H9 (cell line): Measurements from ENCODE around the gene KCNK16. TPM values are rescaled to one million over a fixed set of nuclear protein-coding genes. Genes with fewer than 3 reads are reported as not detected.

Experiments
- DNase-seq: peaks from one replicate; pipeline ENCODE4 v3.0.0-alpha.2; 2017
- H2AFZ ChIP-seq: one replicate; pipeline ENCODE4 v1.6.1; 2013; ENCODE audit warnings: mild to moderate bottlenecking, low read length, control low read depth, moderate library complexity
- H2AK5ac ChIP-seq: 2 replicates; pipeline ENCODE4 v1.6.1; 2013; ENCODE audit warnings: low read length, control low read depth, mixed read lengths; ENCODE audit not compliant: insufficient read length
- H2BK120ac ChIP-seq: one replicate; pipeline ENCODE4 v1.6.1; 2013; ENCODE audit warnings: low read depth, mild to moderate bottlenecking, low read length, control low read depth, inconsistent platforms; ENCODE audit not compliant: poor library complexity, severe bottlenecking
- H2BK12ac ChIP-seq: 2 replicates; pipeline ENCODE4 v1.6.1; 2013; ENCODE audit warnings: low read length, control low read depth, mixed read lengths, low read depth; ENCODE audit not compliant: insufficient read length
- H2BK15ac ChIP-seq: 2 replicates; pipeline ENCODE4 v1.6.1; 2013; ENCODE audit warnings: low read depth, low read length, control low read depth
- H2BK20ac ChIP-seq: one replicate; pipeline ENCODE4 v1.6.1; 2013; ENCODE audit warnings: low read depth, mild to moderate bottlenecking, low read length, control low read depth, inconsistent platforms; ENCODE audit not compliant: poor library complexity, severe bottlenecking
- H2BK5ac ChIP-seq: 2 replicates; pipeline ENCODE4 v1.6.1; 2013; ENCODE audit warnings: low read length, control low read depth, mixed read lengths; ENCODE audit not compliant: insufficient read length
- H3K14ac ChIP-seq: 2 replicates; pipeline ENCODE4 v1.6.1; 2013; ENCODE audit warnings: low read length, control low read depth; ENCODE audit not compliant: insufficient read depth
- H3K18ac ChIP-seq: 2 replicates; pipeline ENCODE4 v1.6.1; 2013; ENCODE audit warnings: low read depth, mild to moderate bottlenecking, mixed read lengths, low read length, control low read depth; ENCODE audit not compliant: insufficient read length
- H3K23ac ChIP-seq: 2 replicates; pipeline ENCODE4 v1.6.1; 2013; ENCODE audit warnings: low read length, control low read depth, mixed read lengths, low read depth; ENCODE audit not compliant: insufficient read length
- H3K23me2 ChIP-seq: 2 replicates; pipeline ENCODE4 v1.6.1; 2013; ENCODE audit warnings: low read depth, mild to moderate bottlenecking, mixed read lengths, low read length, control low read depth; ENCODE audit not compliant: insufficient read length, poor library complexity, severe bottlenecking
- H3K27ac ChIP-seq: 2 replicates; pipeline ENCODE4 v1.5.1; 2013; ENCODE audit warnings: low read length, control low read depth, mixed read lengths, low read depth; ENCODE audit not compliant: insufficient read length
- H3K27me3 ChIP-seq: 2 replicates; pipeline ENCODE4 v1.6.1; 2013; ENCODE audit warnings: low read length, control low read depth, inconsistent platforms; ENCODE audit not compliant: insufficient read depth
- H3K4ac ChIP-seq: 2 replicates; pipeline ENCODE4 v1.6.1; 2013; ENCODE audit warnings: low read depth, mild to moderate bottlenecking, control low read depth, inconsistent platforms, low read length, moderate library complexity
- H3K4me1 ChIP-seq: 2 replicates; pipeline ENCODE4 v1.6.1; 2013; ENCODE audit warnings: low read length, control low read depth, inconsistent platforms; ENCODE audit not compliant: insufficient read depth
- H3K4me2 ChIP-seq: 2 replicates; pipeline ENCODE4 v1.6.1; 2013; ENCODE audit warnings: low read length, control low read depth, mixed read lengths; ENCODE audit not compliant: insufficient read length, insufficient read depth
- H3K56ac ChIP-seq: 2 replicates; pipeline ENCODE4 v1.6.1; 2013; ENCODE audit warnings: low read depth, mild to moderate bottlenecking, mixed read lengths, low read length, control low read depth; ENCODE audit not compliant: insufficient read length
- H3K79me1 ChIP-seq: 2 replicates; pipeline ENCODE4 v1.6.1; 2013; ENCODE audit warnings: low read depth, mild to moderate bottlenecking, moderate library complexity, low read length, control low read depth, inconsistent platforms; ENCODE audit not compliant: insufficient read depth, poor library complexity, severe bottlenecking
- H3K79me2 ChIP-seq: 2 replicates; pipeline ENCODE4 v1.6.1; 2013; ENCODE audit warnings: low read length, control low read depth, inconsistent platforms; ENCODE audit not compliant: insufficient read depth
- H3K9ac ChIP-seq: 2 replicates; pipeline ENCODE4 v1.6.1; 2013; ENCODE audit warnings: low read length, control low read depth, mixed read lengths; ENCODE audit not compliant: insufficient read length; ENCODE audit errors: extremely low read depth
- H3K9me3 ChIP-seq: one replicate; pipeline ENCODE4 v1.6.1; 2013; ENCODE audit warnings: low read depth, low read length, inconsistent platforms; ENCODE audit not compliant: control insufficient read depth
- H3T11ph ChIP-seq: one replicate; pipeline ENCODE4 v1.6.1; 2013; ENCODE audit warnings: mild to moderate bottlenecking, low read length, control low read depth, inconsistent platforms
- H4K20me1 ChIP-seq: one replicate; pipeline ENCODE4 v1.6.1; 2013; ENCODE audit not compliant: control insufficient read depth, insufficient read length, insufficient read depth
- H4K5ac ChIP-seq: 2 replicates; pipeline ENCODE4 v1.6.1; 2013; ENCODE audit warnings: low read depth, mild to moderate bottlenecking, mixed read lengths, low read length, control low read depth; ENCODE audit not compliant: insufficient read length
- H4K8ac ChIP-seq: replicated peaks from 2 replicates; pipeline ENCODE4 v1.6.1; 2013; ENCODE audit warnings: low read length, control low read depth, mixed read lengths, low read depth; ENCODE audit not compliant: insufficient read length
- H4K91ac ChIP-seq: 2 replicates; pipeline ENCODE4 v1.6.1; 2013; ENCODE audit warnings: low read depth, mild to moderate bottlenecking, moderate library complexity, mixed read lengths, low read length, control low read depth; ENCODE audit not compliant: insufficient read length
- H3K27ac Mint-ChIP-seq, 3 experiments: 2 replicates in 2 of 3; 3 replicates in 1 of 3; pipeline ENCODE4 v1.8.0; 2020 to 2021; ENCODE audit warnings: mixed read lengths in 3 of 3, mild to moderate bottlenecking in 1 of 3, moderate library complexity in 1 of 3
- H3K27me3 Mint-ChIP-seq: 2 replicates; pipeline ENCODE4 v1.8.0; 2021; ENCODE audit warnings: low read depth, mild to moderate bottlenecking, moderate library complexity, mixed read lengths
- H3K36me3 Mint-ChIP-seq, 3 experiments: 2 replicates in 2 of 3; 3 replicates in 1 of 3; pipeline ENCODE4 v1.8.0; 2020 to 2021; ENCODE audit warnings: low read depth in 3 of 3, mixed read lengths in 3 of 3; ENCODE audit not compliant: insufficient read depth in 1 of 3
- H3K4me1 Mint-ChIP-seq, 2 experiments: 2 replicates each; pipeline ENCODE4 v1.8.0; 2020; ENCODE audit warnings: mixed read lengths in 2 of 2
- H3K4me3 Mint-ChIP-seq, 2 experiments: 2 replicates in 1 of 2; 3 replicates in 1 of 2; pipeline ENCODE4 v1.8.0; 2020 to 2021; ENCODE audit warnings: mild to moderate bottlenecking in 2 of 2, mixed read lengths in 2 of 2, moderate library complexity in 1 of 2
- H3K9me3 Mint-ChIP-seq, 2 experiments: 2 replicates in 1 of 2; 3 replicates in 1 of 2; pipeline ENCODE4 v1.8.0; 2020; ENCODE audit warnings: mild to moderate bottlenecking in 2 of 2, mixed read lengths in 2 of 2, moderate library complexity in 1 of 2
- WGBS: extraction: QIAGEN DNeasy Blood & Tissue Kit; methylation state at CpG from one replicate; pipeline ENCODE4 v1.1.7; 2013; ENCODE audit warnings: missing lambda C conversion rate, low lambda C conversion rate, mixed read lengths; ENCODE audit not compliant: insufficient read length; ENCODE audit errors: extremely low coverage; 5-methylcytosine and 5-hydroxymethylcytosine counted together
- total RNA-seq: library from RNA; stranded (reverse); gene quantifications from 2 replicates; pipeline ENCODE4 v1.2.1, GENCODE V29; 2021
- TF ChIP-seq, protein P1 (sequence below): fragments of 200-600 bp; sonication (generic); conservative IDR thresholded peaks from 3 replicates; pipeline ENCODE4 v1.8.0; 2021; ENCODE audit warnings: antibody characterized with exemption, mild to moderate bottlenecking

The KCNK16 gene
- total RNA-seq, 1 experiment from 2014 or later: not detected

DNA sequence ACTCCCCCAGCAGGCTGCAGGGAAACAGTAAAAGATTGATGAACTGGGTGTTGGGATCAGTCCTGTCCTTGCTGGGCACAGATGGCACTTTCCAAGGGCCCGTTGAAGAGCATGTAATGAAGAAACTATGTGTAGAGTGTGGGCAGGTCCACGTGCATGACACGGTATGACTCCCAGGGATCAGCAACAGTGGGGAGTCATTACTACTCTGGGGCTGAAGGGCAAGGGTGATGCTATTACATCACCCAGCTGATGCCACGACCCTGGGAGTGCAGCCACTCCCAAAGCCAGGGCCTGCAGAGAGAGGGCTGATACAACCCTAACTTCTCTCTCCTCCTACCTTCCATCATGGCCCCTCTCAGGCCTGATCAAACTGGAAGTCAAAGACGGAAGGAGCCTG is 28.4 kb downstream of the KCNK16 start:
- no peak overlapping the region for H4K8ac ChIP-seq
- H3K18ac ChIP-seq: no peak overlapping the region
- no peak overlapping the region for H4K91ac ChIP-seq
- H3K9me3 ChIP-seq: no peaks in the 10 kb centered on the region
- H3K36me3 Mint-ChIP-seq: no peaks in the 10 kb centered on the region; a peak in 1 of 7 replicates
- H3K27me3 Mint-ChIP-seq: peaks cover 8% of the 10 kb centered on the region
- H3K79me1 ChIP-seq: no peaks in the 10 kb centered on the region
- no peak overlapping the region for H2BK20ac ChIP-seq
- H2BK15ac ChIP-seq: no peak overlapping the region
- H3T11ph ChIP-seq: no peak overlapping the region
- H3K9ac ChIP-seq: no peak overlapping the region
- H4K20me1 ChIP-seq: no peaks in the 10 kb centered on the region
- H2BK5ac ChIP-seq: no peak overlapping the region
- H3K9me3 Mint-ChIP-seq: no peaks in the 10 kb centered on the region; a peak in 1 of 5 replicates
- 0 out of 7 replicates have a peak overlapping the region, but pooled peaks of 1 of the 3 experiments have one; percentile 18 for H3K27ac Mint-ChIP-seq
- H2BK120ac ChIP-seq: no peak overlapping the region
- WGBS: no CpG with 5 or more reads among the region's 5 CpGs
- H3K4me1 ChIP-seq: peaks cover 10% of the 10 kb centered on the region
- H3K79me2 ChIP-seq: no peaks in the 10 kb centered on the region
- H3K4ac ChIP-seq: no peak overlapping the region
- no peak overlapping the region for H2BK12ac ChIP-seq
- H3K23ac ChIP-seq: no peak overlapping the region
- no peak overlapping the region for H3K14ac ChIP-seq
- no peak overlapping the region for H3K4me3 Mint-ChIP-seq
- TF ChIP-seq, protein P1, sequence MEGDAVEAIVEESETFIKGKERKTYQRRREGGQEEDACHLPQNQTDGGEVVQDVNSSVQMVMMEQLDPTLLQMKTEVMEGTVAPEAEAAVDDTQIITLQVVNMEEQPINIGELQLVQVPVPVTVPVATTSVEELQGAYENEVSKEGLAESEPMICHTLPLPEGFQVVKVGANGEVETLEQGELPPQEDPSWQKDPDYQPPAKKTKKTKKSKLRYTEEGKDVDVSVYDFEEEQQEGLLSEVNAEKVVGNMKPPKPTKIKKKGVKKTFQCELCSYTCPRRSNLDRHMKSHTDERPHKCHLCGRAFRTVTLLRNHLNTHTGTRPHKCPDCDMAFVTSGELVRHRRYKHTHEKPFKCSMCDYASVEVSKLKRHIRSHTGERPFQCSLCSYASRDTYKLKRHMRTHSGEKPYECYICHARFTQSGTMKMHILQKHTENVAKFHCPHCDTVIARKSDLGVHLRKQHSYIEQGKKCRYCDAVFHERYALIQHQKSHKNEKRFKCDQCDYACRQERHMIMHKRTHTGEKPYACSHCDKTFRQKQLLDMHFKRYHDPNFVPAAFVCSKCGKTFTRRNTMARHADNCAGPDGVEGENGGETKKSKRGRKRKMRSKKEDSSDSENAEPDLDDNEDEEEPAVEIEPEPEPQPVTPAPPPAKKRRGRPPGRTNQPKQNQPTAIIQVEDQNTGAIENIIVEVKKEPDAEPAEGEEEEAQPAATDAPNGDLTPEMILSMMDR: no peak
- no peak overlapping the region for H4K5ac ChIP-seq
- H2AFZ ChIP-seq: no peak overlapping the region
- H3K4me1 Mint-ChIP-seq: peaks cover 60 to 64% of the 10 kb centered on the region in 2 experiments
- H3K27ac ChIP-seq: no peak overlapping the region
- no peaks in the 10 kb centered on the region; the same call in 1 of the 2 replicates for H3K27me3 ChIP-seq
- no peak overlapping the region for H3K56ac ChIP-seq
- no peaks in the 10 kb centered on the region for H3K23me2 ChIP-seq
- DNase-seq: no peak
- no peak overlapping the region for H2AK5ac ChIP-seq
- no peak overlapping the region for H3K4me2 ChIP-seq
